ENCODE results near the gene IL10.
A peak's percentile ranks its signal among the peaks of the same experiment; 100 is the strongest.

The IL10 gene

GRCh38 chr1:206772243-206772937 is at the start of gene IL10:
Gene IL10, minus strand, starts transcription at chr1:206772494. Its CDS starts 59 bp downstream, at chr1:206772435.
- DNase-seq (ENCODE audit: low read depth): no peak

DNA sequence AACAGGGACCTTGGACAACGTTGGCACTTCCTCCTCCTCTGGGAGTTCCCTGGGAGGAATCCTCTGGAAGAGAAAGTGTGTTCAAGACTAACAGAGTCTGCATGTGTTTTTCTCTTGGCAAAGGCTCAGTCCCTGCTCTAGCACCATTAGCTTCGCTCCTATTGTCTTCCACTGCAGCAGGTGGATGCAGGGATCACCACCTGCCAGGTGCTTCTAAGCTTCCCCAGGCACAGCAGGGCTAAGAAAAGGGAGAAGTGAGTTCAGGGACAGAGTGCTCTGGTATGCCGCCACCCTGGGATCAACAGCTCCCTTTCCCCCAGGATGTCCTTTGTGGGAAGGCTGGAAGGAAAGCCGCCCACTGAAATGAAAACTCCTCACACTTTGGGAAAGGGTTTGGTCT is 49.2 kb upstream of the IL10 start:
- DNase-seq (ENCODE audit: low read depth): no peak

- DNase-seq (ENCODE audit: low read depth): peak; percentile 14
These were observed 44.3 kb upstream of the IL10 start for GRCh38 chr1:206816390-206817287.

- DNase-seq (ENCODE audit: low read depth): peak; percentile 21
These were observed 42.5 kb upstream of the IL10 start for GRCh38 chr1:206814716-206815341.

DNA sequence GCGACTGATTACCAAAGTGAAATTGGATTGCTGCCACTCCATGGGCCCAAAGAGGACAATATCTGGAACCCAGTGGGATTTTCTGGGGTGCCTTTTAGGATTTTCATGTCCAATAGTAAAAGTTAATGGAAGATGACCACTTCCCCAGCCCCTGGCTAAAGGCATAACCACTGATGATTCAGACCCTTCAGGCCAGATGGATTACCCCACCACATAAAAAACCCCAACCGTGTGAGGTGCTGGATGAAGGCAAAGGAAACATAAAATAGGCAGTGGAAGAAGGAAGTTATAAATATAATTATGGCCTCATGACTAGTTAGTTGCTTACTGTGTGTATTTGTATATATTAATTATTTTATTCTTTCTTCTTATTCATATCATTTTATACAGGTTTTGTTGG is 40.2 kb upstream of the IL10 start:
- no peak for DNase-seq (ENCODE audit: low read depth)

DNA sequence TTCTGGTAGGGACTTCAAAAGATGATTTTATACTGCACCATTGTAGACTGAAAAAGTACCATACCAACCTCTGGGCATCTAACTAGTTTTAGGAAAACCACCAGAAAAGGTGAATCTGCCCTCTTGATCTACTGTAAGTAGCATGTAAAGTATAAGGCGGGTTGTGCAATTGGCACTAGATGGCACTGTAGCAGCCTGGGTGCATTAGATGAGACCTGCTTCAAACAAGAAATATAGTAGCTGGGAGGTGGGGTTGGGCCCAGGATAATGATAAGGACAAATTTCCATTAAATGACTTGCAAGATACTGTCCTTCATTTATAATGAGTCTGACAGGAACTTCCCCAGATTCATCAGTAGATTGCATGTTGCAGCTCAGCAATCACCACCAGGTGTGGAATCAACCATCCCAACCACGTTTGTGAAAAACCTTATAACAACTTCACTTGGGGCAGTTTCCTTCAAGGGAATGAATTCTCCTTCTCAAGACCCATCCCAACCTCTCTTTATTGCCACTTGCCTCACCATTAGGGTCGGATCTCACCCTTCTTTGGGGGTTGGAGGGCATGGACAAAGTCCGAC is 37.3 kb upstream of the IL10 start:
- DNase-seq (ENCODE audit: low read depth): no peak

DNA sequence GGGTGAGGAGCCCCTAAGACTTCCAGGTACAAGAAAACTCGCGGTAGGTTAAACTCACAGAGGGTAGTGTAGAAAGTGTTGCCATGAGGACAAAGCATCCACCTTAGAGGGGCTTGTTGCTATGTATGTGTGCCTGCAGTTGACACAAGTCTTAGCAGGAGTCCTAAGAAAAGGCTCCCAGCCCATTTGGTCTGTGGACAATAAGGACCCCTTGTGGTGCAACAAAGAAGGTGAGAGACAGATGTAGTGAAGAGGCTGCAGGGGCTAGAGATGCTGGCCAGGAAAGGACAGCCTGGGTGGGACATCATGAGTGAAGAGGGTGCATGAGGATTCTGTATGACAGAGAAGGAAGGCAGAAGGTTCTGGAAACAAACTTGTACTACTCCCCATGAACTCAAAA is 36.3 kb upstream of the IL10 start:
- no peak for DNase-seq (ENCODE audit: low read depth)

GRCh38 chr1:206805357-206805756 is 33.1 kb upstream of the IL10 start:
- no peak for DNase-seq (ENCODE audit: low read depth)

- DNase-seq (ENCODE audit: low read depth): no peak
These were observed 32.0 kb upstream of the IL10 start for GRCh38 chr1:206804156-206804737.

GRCh38 chr1:206803221-206803730 is 31.0 kb upstream of the IL10 start:
- no peak for DNase-seq (ENCODE audit: low read depth)

DNA sequence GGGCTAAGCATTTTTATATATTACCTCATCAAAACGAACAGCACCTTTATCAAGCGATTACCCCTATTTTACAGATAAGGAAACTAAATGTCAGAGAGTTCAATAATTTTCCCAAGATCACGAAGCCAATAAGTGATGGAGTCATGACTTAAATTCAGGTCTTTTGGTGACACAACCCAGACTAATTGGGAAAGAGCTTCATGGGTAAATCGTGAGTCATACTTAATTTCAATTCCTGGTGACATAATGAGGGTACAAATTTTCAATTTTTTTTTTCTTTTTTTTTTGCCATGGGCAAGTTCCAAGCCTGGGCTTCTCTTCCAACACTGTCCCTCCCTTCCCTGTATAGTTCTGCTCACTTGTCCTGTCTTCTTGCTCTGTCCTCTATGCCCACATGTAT is 30.1 kb upstream of the IL10 start:
- DNase-seq (ENCODE audit: low read depth): no peak

DNA sequence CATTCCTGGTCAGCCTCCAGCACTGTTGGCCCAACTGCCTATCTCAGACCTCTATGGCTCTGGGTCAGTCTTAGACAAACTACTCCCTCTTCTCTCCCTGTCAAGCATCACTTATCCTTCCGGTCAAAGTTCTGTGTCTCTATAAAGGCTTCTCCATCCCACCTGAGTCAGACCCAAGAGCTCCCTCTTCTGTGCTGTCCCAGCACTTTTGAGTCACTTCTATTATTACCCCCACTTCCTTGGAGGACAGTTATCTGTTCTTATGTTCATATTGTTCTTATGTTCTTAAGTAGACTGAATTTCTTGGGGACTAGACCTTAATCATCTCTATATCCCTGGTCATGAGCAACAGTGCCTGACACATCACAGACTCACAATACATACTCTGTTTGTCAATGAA is 29.2 kb upstream of the IL10 start:
- DNase-seq (ENCODE audit: low read depth): no peak

DNA sequence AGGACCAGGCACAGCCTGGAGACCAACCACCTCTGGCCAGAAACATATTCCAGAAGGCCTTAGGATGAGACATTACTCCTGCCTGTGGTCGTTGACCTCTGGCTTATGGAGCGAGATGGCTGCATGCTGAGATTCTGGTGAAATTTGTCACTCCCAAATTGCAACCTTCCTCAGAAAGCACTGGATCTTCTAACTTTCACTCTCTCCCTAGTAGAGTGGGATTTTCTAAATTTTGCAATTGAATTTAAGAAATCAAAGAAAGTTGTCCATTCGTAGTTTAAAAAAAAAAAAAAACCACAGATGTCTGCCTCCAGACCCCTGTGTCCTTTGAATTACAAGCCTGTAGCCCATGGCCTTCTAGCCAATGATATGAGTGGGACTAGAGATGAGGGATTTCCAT is 28.6 kb upstream of the IL10 start:
- DNase-seq (ENCODE audit: low read depth): no peak

DNA sequence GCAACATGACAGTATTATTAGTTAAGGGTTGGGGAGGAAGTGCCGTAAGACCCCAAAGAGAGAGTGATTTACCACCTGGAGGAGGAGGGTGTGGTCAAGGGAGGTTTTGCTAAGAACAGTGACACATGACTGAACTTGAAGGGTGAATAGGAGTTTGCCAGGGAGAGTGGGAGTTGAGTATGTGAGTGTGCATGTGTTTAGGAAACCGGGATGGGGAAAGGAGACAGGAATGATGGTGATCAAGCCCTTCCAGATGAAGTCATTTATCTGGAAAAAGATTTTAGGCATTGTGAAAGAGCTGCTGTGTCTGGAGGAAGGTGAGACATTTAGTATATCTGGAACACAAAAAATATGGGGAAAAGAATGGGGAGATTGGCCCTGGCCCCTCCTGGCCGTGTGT is 28.1 kb upstream of the IL10 start:
- no peak for DNase-seq (ENCODE audit: low read depth)

DNA sequence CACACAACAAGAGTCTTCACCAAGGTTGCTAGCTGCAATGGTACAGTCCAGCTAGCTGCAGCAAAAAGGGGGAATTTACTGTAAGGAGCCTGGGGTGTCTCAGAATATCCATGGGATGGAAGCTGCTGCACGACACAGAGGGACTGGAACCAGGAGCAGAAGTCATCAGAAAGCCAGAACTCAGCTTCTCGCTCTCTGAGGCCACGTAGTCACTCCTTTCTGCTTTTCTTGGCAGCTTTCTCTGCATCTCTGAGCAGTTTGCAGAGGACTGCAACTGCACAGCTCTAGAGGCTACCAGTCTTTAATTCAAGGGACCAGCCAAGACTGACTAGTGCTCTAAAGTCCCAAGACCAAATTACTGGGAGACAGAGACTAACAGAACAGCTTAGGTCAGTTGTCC is 27.0 kb upstream of the IL10 start:
- DNase-seq (ENCODE audit: low read depth): no peak

GRCh38 chr1:206798384-206798996 is 26.2 kb upstream of the IL10 start:
- DNase-seq (ENCODE audit: low read depth): no peak

DNA sequence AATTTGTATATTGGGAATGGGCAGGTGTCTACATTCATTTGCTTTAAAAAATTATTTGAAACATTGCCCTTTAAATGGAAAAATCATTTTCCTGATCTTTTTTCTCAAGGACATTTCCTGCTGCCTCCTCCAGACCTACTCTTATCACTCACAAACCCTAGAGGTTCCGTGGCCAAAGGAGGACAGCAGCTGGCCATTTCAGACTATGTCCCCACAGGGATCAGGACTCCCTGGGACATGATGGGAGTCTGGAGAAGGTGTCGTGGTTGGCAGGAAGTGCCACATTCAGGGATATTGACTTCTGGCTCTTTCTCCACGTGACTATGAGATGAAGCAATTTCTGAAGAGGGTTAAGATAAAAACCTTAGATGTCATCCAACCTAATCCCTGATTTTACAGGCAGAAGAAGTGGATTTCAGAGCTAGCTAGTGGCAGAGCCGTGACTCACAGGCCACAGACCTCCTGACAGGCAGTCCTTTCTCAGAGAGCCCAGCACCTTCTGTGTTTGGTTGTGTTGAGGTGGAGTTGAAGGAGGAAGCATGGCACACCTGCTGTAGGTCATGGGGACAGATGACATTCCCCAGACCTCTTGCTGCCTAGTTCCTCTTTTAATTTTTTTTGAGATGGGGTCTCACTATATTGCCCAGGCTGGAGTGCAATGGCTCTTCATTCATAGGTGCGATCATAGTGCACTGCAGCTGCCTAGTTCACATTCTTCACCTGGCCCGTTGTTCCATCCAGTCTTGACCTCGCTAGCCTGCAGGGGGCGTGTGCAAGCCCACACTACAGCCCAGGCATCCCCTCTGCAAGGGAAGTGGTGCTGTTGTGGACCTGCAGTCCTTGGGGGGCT is 25.5 kb upstream of the IL10 start:
- no peak for DNase-seq (ENCODE audit: low read depth)

DNA sequence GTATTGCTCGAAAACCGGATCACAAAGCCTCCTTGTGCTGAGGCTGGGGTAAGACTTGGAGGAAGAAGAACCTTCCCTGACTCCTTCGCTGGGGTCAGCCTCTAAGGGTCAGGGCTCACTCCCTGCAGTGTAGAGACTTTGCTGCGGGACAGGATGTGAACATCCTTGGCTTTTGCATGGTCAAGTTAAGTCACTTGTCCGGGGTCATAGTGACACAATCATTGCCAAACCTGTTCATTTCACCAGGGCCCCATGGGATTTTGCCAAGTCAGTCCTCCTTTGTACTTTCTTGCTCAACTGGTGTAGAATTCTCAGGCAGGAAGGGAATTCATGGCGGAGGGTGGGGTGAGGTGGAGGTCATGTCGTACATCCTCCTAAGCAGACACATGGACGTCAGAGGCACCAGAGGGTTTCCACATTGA is 24.7 kb upstream of the IL10 start:
- DNase-seq (ENCODE audit: low read depth): no peak

GRCh38 chr1:206796116-206796515 is 23.8 kb upstream of the IL10 start:
- DNase-seq (ENCODE audit: low read depth): no peak

GRCh38 chr1:206794294-206794908 is 22.1 kb upstream of the IL10 start:
- DNase-seq (ENCODE audit: low read depth): no peak

All from fibroblast of the conjunctiva (primary cell).